NCI-H82 (cell line): ENCODE data around the gene SV2A.
"Not testable (repeated sequence)": the region's sequence is repeated elsewhere in the genome, so short reads cannot be mapped to it uniquely, and the experiment has no call there.

ENCODE experiments used
- DNase-seq: peaks from one replicate; lab custom pipeline; 2025; lab: John Stamatoyannopoulos, UW

The SV2A gene

GRCh38 chr1:149886396-149887195, 31.0 kb downstream of the SV2A start:
- DNase-seq, result peak; percentile 100

- DNase-seq, result not testable (repeated sequence)
Observed at GRCh38 chr1:149886121-149886395, 31.6 kb downstream of the SV2A start.

GRCh38 chr1:149885339-149886120, 32.1 kb downstream of the SV2A start:
- peak; percentile 98 for DNase-seq

GRCh38 chr1:149884433-149885338, 33.0 kb downstream of the SV2A start:
- DNase-seq, result peak; percentile 95

- peak; percentile 53 for DNase-seq
Observed at GRCh38 chr1:149883598-149884247, 33.9 kb downstream of the SV2A start.

GRCh38 chr1:149881876-149882275, 35.8 kb downstream of the SV2A start:
- DNase-seq, result no peak

GRCh38 chr1:149879556-149879955, 38.1 kb downstream of the SV2A start:
- no peak for DNase-seq

- DNase-seq, result no peak
Observed at GRCh38 chr1:149877211-149877946, 40.3 kb downstream of the SV2A start.

GRCh38 chr1:149873060-149873459, 44.6 kb downstream of the SV2A start:
- not testable (repeated sequence) for DNase-seq

GRCh38 chr1:149866887-149867286, 50.8 kb downstream of the SV2A start:
- DNase-seq, result not testable (repeated sequence)

GRCh38 chr1:149861497-149862054, 56.1 kb downstream of the SV2A start:
- DNase-seq, result not testable (repeated sequence)

- not testable (repeated sequence) for DNase-seq
Observed at GRCh38 chr1:149860684-149861496, 56.8 kb downstream of the SV2A start.

- DNase-seq, result not testable (repeated sequence)
Observed at GRCh38 chr1:149860271-149860670, 57.4 kb downstream of the SV2A start.
